Coronary artery (tissue), 2 donors: ENCODE results near the gene WDR1.

Experiments used
- DNase-seq: peaks from one replicate; pipeline ENCODE4 v3.0.0-alpha.2; 2017; ENCODE audit warnings: low spot score
- H3K27ac ChIP-seq, 2 donors: fragments of 200-600 bp; sonication (generic); one replicate each; pipeline ENCODE4 v1.5.1; 2016 to 2019
- H3K4me3 ChIP-seq: fragments of 200-600 bp; sonication (generic); 2 replicates; pipeline ENCODE4 v1.5.1; 2016; ENCODE audit warnings: mild to moderate bottlenecking, moderate library complexity
- CTCF ChIP-seq: fragments of 200-600 bp; sonication (generic); IDR thresholded peaks from one replicate; pipeline ENCODE4 v1.5.1; 2019; ENCODE audit warnings: antibody characterized with exemption

The WDR1 gene

GRCh38 chr4:10053635-10054453 is 62.8 kb downstream of the WDR1 start:
- Histone ChIP-seq H3K27ac (no peak overlapping the region), H3K4me3 (no peak overlapping the region)
- no peak for DNase-seq
- no peak for TF ChIP-seq CTCF

DNA sequence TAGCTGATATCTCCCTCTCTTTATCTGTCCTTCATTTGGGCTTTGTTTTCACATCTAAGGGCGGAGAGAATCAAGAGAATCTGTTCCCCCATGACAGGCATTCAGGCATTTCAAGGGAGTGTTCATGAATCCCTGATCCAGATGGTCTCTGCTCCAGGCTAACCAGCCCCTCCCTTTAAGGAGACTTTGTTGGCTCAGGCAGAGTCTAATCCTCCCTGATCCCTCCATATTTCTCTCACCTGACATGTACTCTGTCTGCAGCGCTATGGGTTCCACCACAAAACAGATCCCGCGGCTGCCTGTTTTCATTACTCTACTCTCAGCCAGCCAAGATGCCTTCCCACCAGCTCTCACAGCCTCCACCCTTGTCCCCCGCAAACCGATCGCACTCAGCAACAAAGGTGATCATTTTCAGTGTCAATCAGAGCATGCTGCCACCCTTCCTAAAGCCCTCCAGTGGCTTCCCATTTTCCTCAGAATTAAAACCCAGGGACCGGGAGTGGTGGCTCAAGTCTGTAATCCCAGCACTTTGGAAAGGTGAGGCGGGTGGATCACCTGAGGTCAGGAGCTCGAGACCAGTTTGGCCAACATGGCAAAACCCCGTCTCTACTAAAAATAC is 65.0 kb downstream of the WDR1 start:
- no peak for TF ChIP-seq CTCF
- DNase-seq, result no peak
- H3K4me3 ChIP-seq, result no peak overlapping the region
- no peak overlapping the region for H3K27ac ChIP-seq

- no peak overlapping the region for H3K4me3 ChIP-seq
- no peak for TF ChIP-seq CTCF
- H3K27ac ChIP-seq, result no peak overlapping the region
- no peak for DNase-seq
These were observed 65.9 kb downstream of the WDR1 start for GRCh38 chr4:10050721-10051120.

DNA sequence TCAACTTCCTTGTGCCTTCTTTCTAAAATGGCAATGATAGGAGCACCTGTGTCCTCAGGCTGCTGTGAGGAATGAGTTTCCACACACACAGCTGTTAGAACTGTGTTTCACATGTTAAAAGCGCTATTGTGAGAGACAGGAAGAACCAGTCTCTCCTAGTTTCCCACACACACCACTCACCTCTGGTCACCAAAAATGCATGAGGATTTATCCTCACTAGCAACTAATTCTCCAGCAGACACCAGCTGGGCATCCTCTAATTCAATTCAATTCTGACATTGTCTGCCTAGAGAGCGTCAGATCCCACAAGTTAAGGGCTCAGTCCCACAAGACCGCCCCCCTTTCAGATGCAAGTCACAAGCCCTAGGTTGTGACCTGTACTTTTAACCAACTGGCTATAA is 66.3 kb downstream of the WDR1 start:
- no peak overlapping the region for H3K27ac ChIP-seq
- no peak for TF ChIP-seq CTCF
- H3K4me3 ChIP-seq, result no peak overlapping the region
- no peak for DNase-seq

DNA sequence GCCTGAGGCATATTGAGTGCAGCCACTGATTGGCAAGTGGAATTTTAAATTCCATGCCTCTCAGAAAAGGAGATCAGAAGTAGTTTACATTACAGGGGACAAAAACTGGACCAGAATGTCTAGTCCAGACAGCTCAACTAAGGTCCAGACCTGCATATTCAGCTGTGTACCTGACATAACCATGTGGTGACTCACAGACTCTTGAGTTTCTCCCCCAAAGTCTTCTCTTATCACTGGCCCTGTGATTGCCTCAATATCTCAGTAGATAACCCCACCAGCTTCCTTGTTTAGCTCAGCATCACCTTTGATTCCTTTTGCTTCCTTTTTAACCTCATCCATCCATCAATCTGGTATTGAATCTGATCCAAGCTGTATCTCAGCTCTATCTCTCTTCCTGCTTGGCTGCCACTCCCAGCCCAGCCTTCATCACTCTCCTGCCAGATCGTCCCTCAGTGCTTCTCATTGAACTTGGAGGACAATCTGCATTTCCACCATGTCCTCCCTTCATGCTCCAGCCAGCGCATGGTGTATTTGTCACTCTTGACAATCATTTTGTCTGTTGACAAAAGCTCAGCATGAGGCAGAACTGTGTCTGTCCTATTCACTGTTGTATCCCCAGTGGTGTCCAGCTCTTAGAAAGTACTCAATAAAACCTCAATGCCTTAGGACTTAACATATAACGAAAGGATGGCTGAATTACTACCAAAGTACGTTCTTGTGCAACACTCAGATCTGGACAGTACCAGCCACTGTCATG is 67.5 kb downstream of the WDR1 start:
- no peak for DNase-seq
- no peak for TF ChIP-seq CTCF
- Histone ChIP-seq H3K4me3 (no peak overlapping the region), H3K27ac (no peak overlapping the region)

DNA sequence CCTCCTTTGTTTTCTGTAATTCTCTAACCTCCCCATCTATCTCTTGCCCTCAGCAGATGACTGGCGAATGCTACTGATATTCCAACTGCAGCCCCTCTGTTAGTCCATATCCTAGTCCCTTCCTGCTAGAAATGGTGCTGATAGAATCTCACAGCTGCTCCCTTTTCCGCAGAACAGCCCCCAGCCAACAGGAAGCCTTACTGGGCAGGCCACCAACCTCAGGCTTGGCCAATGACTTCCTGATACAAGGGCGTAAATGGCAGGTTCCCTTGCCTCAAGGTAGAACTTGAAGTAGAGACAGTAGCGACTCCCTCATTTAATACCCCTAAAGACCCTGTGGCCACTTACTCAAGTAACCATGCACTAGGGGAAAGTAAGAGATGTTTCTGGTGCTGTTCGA is 68.6 kb downstream of the WDR1 start:
- no peak for TF ChIP-seq CTCF
- no peak for DNase-seq
- Histone ChIP-seq H3K27ac (no peak overlapping the region), H3K4me3 (no peak overlapping the region)
